Body of pancreas (tissue), 4 donors: ENCODE results near the gene UBA7. TPM values are rescaled to one million over a fixed set of nuclear protein-coding genes. Genes with fewer than 3 reads are reported as not detected.

Experiments used
- ATAC-seq: fragments of 150-250 bp; one replicate; pipeline ENCODE4 v1.9.1; 2016
- DNase-seq, 4 donors: peaks; one replicate each; pipeline ENCODE4 v3.0.0-alpha.2; 2019
- H3K27ac ChIP-seq, 4 donors: fragments of 200-600 bp; sonication (generic); 1 replicate in 3 of 4; 2 replicates in 1 of 4; pipeline versions ENCODE4 v1.5.1 to v1.6.1; 2016 to 2019; ENCODE audit warnings: mild to moderate bottlenecking in 1 of 4, mixed read lengths in 1 of 4, moderate library complexity in 1 of 4
- H3K27me3 ChIP-seq, 2 donors: fragments of 200-600 bp; sonication (generic); one replicate each; pipeline ENCODE4 v1.6.0; 2016; ENCODE audit warnings: mild to moderate bottlenecking in 1 of 2
- H3K36me3 ChIP-seq, 2 donors: fragments of 200-600 bp; sonication (generic); replicated peaks in 1 of 2; 2 replicates each; pipeline ENCODE4 v1.5.1; 2016; ENCODE audit warnings: low read depth in 2 of 2; ENCODE audit not compliant: insufficient read depth in 1 of 2
- H3K4me1 ChIP-seq: fragments of 200-600 bp; sonication (generic); one replicate; pipeline ENCODE4 v1.6.0; 2016
- H3K4me3 ChIP-seq, 2 donors: fragments of 200-600 bp; sonication (generic); 1 replicate in 1 of 2; 2 replicates in 1 of 2; pipeline ENCODE4 v1.5.1; 2016 to 2019
- H3K9me3 ChIP-seq, 3 donors: fragments of 200-600 bp; sonication (generic); 1 replicate in 2 of 3; 2 replicates in 1 of 3; pipeline ENCODE4 v1.5.1; 2016
- POLR2A ChIP-seq, 3 donors: fragments of 450-650 bp; IDR thresholded peaks; one replicate each; pipeline ENCODE4 v1.6.1; 2016; ENCODE audit warnings: antibody characterized with exemption in 3 of 3, mild to moderate bottlenecking in 2 of 3
- WGBS, 2 donors: methylation state at CpG; one replicate each; pipeline ENCODE4 v1.1.5; 2017; 5-methylcytosine and 5-hydroxymethylcytosine counted together
- intact Hi-C: fragments of 100-400 bp; cut with DNase I; formaldehyde crosslinking; loops from one replicate; pipeline ENCODE4 v1.15.1; 2023
- total RNA-seq, 2 donors: library from RNA; depleted of rRNA; stranded (reverse); fragments of >200 nt; gene quantifications; one replicate each; pipeline ENCODE4 v1.1.0, GENCODE V29; 2016
- TF ChIP-seq, protein P1 (sequence below), 7 experiments: fragments of 450-650 bp in 4 of 7; fragments of 200-600 bp in 3 of 7; sonication (generic) in 3 of 7; IDR thresholded peaks; one replicate each; pipeline ENCODE4 v1.5.1; 2016 to 2019; ENCODE audit warnings: antibody characterized with exemption in 7 of 7

The UBA7 gene
- total RNA-seq, 2 donors from 2014 or later = 39.2 to 86.4 TPM

DNA sequence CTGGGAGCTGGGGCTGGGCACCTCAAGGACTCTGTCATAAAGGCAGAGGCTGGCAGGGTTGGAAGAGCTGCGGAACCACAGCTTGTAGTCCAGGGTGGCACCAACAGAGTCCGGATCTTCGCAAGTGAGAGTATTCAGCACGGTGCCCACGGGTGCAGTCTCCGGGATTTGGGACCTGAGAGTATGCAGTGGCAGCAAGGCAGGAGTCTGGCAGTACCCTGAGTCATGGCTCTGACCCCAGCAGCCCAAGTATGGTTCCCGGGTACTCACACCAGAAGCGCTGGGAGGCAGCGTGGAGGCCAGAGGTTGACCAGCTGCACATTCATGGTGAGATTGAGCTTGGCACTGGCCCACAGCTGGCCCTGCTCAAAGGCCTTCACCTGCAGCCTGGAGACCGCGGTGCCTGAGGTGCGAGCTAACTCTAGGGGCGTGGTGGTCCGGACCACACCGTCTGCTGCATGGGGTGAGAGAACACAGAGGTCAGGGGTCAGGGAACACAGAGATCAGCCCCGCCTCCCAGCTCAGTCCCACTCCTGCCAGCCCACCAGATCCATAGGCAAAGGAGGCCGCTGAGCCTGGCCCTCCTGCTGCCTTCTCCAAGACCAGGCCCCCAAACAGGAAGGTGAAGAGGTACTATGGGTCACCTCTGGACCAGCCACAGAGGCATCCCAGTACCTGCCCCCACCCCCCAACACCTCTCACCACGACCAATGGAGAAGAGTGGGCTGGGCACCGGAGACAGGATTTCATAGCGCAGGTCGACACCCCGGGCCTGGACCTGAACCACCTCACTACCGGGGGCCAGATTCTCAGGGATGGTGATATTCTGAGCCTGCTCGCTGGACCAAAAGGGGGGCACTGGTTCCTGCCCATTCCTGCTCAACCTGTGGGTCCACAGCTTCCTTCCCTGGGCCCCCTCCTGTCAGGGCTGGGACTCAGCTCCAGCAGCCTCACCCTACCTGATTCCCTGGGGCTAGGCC, 18.5 kb downstream of the UBA7 start:
- TF ChIP-seq, protein P1, sequence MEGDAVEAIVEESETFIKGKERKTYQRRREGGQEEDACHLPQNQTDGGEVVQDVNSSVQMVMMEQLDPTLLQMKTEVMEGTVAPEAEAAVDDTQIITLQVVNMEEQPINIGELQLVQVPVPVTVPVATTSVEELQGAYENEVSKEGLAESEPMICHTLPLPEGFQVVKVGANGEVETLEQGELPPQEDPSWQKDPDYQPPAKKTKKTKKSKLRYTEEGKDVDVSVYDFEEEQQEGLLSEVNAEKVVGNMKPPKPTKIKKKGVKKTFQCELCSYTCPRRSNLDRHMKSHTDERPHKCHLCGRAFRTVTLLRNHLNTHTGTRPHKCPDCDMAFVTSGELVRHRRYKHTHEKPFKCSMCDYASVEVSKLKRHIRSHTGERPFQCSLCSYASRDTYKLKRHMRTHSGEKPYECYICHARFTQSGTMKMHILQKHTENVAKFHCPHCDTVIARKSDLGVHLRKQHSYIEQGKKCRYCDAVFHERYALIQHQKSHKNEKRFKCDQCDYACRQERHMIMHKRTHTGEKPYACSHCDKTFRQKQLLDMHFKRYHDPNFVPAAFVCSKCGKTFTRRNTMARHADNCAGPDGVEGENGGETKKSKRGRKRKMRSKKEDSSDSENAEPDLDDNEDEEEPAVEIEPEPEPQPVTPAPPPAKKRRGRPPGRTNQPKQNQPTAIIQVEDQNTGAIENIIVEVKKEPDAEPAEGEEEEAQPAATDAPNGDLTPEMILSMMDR (IDR thresholded peaks at IDR 0.05) = no peak
- TF ChIP-seq POLR2A (IDR thresholded peaks at IDR 0.05) = no peak
- Histone ChIP-seq H3K27me3 (no peaks in the 10 kb centered on the region), H3K4me3 (no peak overlapping the region), H3K4me1 (no peaks in the 10 kb centered on the region), H3K27ac (no peak overlapping the region), H3K36me3 (no peaks in the 10 kb centered on the region), H3K9me3 (no peaks in the 10 kb centered on the region)
- intact Hi-C loops = no loop called here
- no peak for ATAC-seq
- 86% methylated on average over 7 to 24 of the region's 24 CpGs for WGBS, 2 donors
- no peak for DNase-seq

DNA sequence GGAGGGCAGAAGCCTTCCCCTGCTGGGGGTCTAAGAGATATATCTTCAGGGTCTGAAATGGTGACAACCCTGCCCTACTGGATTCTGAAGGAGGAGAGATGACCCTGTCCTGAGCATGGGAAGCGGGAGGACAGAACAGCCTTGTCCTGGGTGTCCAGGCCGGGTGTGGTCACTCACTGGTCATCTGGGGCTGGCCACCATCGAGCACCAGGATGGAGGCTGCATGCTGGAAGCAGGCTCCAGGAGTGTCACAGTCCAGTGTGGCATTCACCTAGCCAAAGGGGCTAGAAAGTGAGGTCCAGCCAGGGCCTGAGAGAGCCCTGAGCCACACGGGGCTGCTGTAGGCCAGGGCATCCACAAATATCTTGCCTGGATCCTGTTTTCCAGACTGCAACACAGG, 19.3 kb downstream of the UBA7 start:
- TF ChIP-seq, protein P1 (IDR thresholded peaks at IDR 0.05) = no peak
- TF ChIP-seq POLR2A (IDR thresholded peaks at IDR 0.05) = no peak
- Histone ChIP-seq H3K4me1 (no peaks in the 10 kb centered on the region), H3K27ac (no peak overlapping the region), H3K27me3 (no peaks in the 10 kb centered on the region), H3K4me3 (no peak overlapping the region), H3K9me3 (no peaks in the 10 kb centered on the region), H3K36me3 (no peaks in the 10 kb centered on the region)
- ATAC-seq (no peak), DNase-seq (no peak)
- 65 to 77% methylated on average over 2 to 4 of the region's 4 CpGs for WGBS, 2 donors
- intact Hi-C loops = no loop called here

DNA sequence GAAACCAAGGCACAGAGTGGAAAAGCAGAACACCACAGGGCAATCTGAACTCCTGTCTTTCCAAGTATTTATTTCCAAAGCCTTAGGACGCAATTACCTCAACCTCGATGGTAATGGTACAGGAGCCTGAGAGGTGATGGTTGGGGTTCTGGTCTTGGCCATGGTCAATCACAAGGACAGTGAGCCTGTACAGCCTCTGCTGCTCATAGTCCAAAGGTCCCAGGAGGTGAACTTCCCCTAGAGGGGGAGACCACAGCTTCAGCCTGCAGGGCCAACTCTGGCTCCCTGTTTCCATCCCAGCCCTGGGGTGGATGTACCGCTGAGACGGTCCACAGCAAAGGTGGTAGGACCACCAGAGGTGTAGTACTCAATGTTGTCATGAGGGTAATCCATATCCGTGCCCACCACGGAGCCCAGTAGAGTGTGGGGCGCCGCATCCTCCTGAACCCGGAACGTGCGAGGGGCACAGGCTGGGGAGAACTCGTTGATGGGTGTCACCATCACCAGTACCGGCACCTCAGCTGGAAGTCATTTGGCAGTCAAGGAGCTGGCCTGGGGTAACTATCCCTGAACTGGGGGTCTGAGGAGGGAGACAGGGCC, 20.2 kb downstream of the UBA7 start:
- DNase-seq (no peak), ATAC-seq (no peak)
- WGBS, 2 donors = 83 to 84% methylated on average over 6 to 13 of the region's 13 CpGs
- TF ChIP-seq, protein P1 (IDR thresholded peaks at IDR 0.05) = no peak
- TF ChIP-seq POLR2A (IDR thresholded peaks at IDR 0.05) = no peak
- intact Hi-C loops = no loop called here
- no peaks in the 10 kb centered on the region for H3K27me3 ChIP-seq
- H3K27ac ChIP-seq = no peak overlapping the region
- H3K4me1 ChIP-seq = no peaks in the 10 kb centered on the region
- H3K4me3 ChIP-seq = no peak overlapping the region
- no peaks in the 10 kb centered on the region for H3K36me3 ChIP-seq
- no peaks in the 10 kb centered on the region for H3K9me3 ChIP-seq

DNA sequence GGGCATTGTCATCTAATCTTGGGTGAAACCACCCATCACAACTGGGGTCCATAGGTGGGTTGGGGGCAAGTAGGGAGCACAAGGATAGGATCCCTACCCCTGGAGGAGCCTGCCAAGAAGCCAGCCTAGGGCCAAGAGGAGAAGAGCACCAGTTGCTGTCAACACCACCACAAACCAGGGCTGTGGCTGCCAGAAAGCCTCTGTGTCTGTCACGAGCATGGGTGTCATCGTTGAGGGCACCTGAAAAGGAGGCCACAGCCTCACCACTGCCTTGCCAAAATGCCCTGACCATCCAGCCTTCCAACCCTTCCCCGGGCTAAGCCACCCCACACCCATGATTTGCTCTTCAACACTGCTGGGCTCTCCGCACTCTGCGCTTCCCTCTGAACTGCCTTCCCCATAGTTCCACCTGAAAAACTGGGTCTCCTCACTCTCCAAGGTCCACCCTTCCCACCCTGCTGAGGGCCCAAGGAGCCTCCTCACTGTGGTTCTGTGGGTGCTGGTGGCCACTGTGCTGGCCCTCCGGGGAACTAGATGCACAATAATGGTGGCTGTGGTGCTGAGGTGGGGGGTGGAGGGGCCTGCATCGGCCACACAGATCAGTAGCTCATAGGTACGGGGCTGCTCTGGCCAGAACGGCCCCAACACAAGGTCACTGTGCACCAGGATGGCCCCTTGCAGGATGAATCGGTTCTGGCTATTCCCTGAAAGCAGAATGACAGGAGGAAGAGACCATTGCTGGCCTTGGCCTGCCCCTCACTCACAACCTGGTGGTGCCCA, 21.2 kb downstream of the UBA7 start:
- 78 to 81% methylated on average over 6 to 10 of the region's 10 CpGs for WGBS, 2 donors
- no peak for DNase-seq

More for the DNA sequence above, 21.2 kb downstream of the UBA7 start:
- intact Hi-C loops = no loop called here
- H3K4me1 ChIP-seq = no peaks in the 10 kb centered on the region
- H3K36me3 ChIP-seq = no peaks in the 10 kb centered on the region
- no peak overlapping the region for H3K27ac ChIP-seq
- H3K4me3 ChIP-seq = no peak overlapping the region
- TF ChIP-seq POLR2A (IDR thresholded peaks at IDR 0.05) = no peak
- TF ChIP-seq, protein P1 (IDR thresholded peaks at IDR 0.05) = no peak
- no peaks in the 10 kb centered on the region for H3K27me3 ChIP-seq
- no peaks in the 10 kb centered on the region for H3K9me3 ChIP-seq
- no peak for ATAC-seq
